ENCODE measurements around the gene ARHGAP44. TPM values are rescaled to one million over a fixed set of nuclear protein-coding genes. Genes with fewer than 3 reads are reported as not detected.
A peak's percentile ranks its signal among the peaks of the same experiment; 100 is the strongest.
"Not testable (repeated sequence)": the region's sequence is repeated elsewhere in the genome, so short reads cannot be mapped to it uniquely, and the experiment has no call there.

The ARHGAP44 gene
- total RNA-seq, 1 donor from 2014 or later, result 16.4 TPM

- DNase-seq, result no peak
Observed at GRCh38 chr17:12821376-12821940, 32.2 kb downstream of the ARHGAP44 start.

GRCh38 chr17:12826431-12826830, 37.1 kb downstream of the ARHGAP44 start:
- DNase-seq, result no peak

GRCh38 chr17:12830777-12831247, 41.5 kb downstream of the ARHGAP44 start:
- no peak for DNase-seq

- no peak for DNase-seq
Observed at GRCh38 chr17:12831839-12832238, 42.5 kb downstream of the ARHGAP44 start.

- DNase-seq, result no peak
Observed at GRCh38 chr17:12839042-12839441, 49.7 kb downstream of the ARHGAP44 start.

- no peak for DNase-seq
Observed at GRCh38 chr17:12842936-12843335, 53.6 kb downstream of the ARHGAP44 start.

- peak; percentile 29 for DNase-seq
Observed at GRCh38 chr17:12850996-12851395, 61.7 kb downstream of the ARHGAP44 start.

- no peak for DNase-seq
Observed at GRCh38 chr17:12851901-12852435, 62.7 kb downstream of the ARHGAP44 start.

- DNase-seq, result no peak
Observed at GRCh38 chr17:12853921-12854320, 64.6 kb downstream of the ARHGAP44 start.

GRCh38 chr17:12856416-12856815, 67.1 kb downstream of the ARHGAP44 start:
- no peak for DNase-seq

- no peak for DNase-seq
Observed at GRCh38 chr17:12857592-12857991, 68.3 kb downstream of the ARHGAP44 start.

- DNase-seq, result no peak
Observed at GRCh38 chr17:12859520-12859919, 70.2 kb downstream of the ARHGAP44 start.

GRCh38 chr17:12865769-12866168, 76.5 kb downstream of the ARHGAP44 start:
- no peak for DNase-seq

GRCh38 chr17:12866244-12866643, 76.9 kb downstream of the ARHGAP44 start:
- DNase-seq, result no peak

- no peak for DNase-seq
Observed at GRCh38 chr17:12867726-12868125, 78.4 kb downstream of the ARHGAP44 start.

GRCh38 chr17:12873415-12874125, 84.3 kb downstream of the ARHGAP44 start:
- not testable (repeated sequence) for DNase-seq

GRCh38 chr17:12877953-12878669, 88.8 kb downstream of the ARHGAP44 start:
- DNase-seq, result no peak

GRCh38 chr17:12879096-12879495, 89.8 kb downstream of the ARHGAP44 start:
- DNase-seq, result not testable (repeated sequence)

GRCh38 chr17:12883472-12883871, 94.2 kb downstream of the ARHGAP44 start:
- DNase-seq, result no peak

- DNase-seq, result no peak
Observed at GRCh38 chr17:12887088-12887487, 97.8 kb downstream of the ARHGAP44 start.

- no peak for DNase-seq
Observed at GRCh38 chr17:12896180-12896785, 107.0 kb downstream of the ARHGAP44 start.

GRCh38 chr17:12898110-12898509, 108.8 kb downstream of the ARHGAP44 start:
- no peak for DNase-seq

GRCh38 chr17:12899604-12900003, 110.3 kb downstream of the ARHGAP44 start:
- no peak for DNase-seq
